IPS-18a (cell line): ENCODE results near the gene EXOSC1.
"Not testable (repeated sequence)": the region's sequence is repeated elsewhere in the genome, so short reads cannot be mapped to it uniquely, and the experiment has no call there.

Source experiments
- H3K27ac ChIP-seq: one replicate; pipeline ENCODE4 v1.5.1; 2013; ENCODE audit warnings: low read length
- H3K27me3 ChIP-seq: one replicate; pipeline ENCODE4 v1.6.1; 2013; ENCODE audit warnings: mild to moderate bottlenecking, low read length; ENCODE audit not compliant: control insufficient read depth, insufficient read depth
- H3K36me3 ChIP-seq: one replicate; pipeline ENCODE4 v1.6.1; 2013; ENCODE audit warnings: low read depth, low read length; ENCODE audit not compliant: control insufficient read depth
- H3K4me1 ChIP-seq: one replicate; pipeline ENCODE4 v1.6.1; 2013; ENCODE audit warnings: low read depth, low read length; ENCODE audit not compliant: control insufficient read depth
- H3K4me3 ChIP-seq: one replicate; pipeline ENCODE4 v1.5.1; 2013; ENCODE audit warnings: low read length
- H3K9ac ChIP-seq: one replicate; pipeline ENCODE4 v1.6.1; 2013; ENCODE audit warnings: mild to moderate bottlenecking, low read length, moderate library complexity
- H3K9me3 ChIP-seq: one replicate; pipeline ENCODE4 v1.6.1; 2013; ENCODE audit warnings: low read depth, low read length; ENCODE audit not compliant: control insufficient read depth

Gene EXOSC1, protein sequence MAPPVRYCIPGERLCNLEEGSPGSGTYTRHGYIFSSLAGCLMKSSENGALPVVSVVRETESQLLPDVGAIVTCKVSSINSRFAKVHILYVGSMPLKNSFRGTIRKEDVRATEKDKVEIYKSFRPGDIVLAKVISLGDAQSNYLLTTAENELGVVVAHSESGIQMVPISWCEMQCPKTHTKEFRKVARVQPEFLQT

GRCh38 chr10:97445722-97446639, at the start of gene EXOSC1, which contains the start of gene ZDHHC16:
Gene EXOSC1, minus strand, starts transcription at chr10:97446006. Its CDS starts 21 bp downstream, at chr10:97445985.
Gene ZDHHC16, plus strand, starts transcription at chr10:97446175. Its CDS starts 5,501 bp downstream, at chr10:97451676.
- peak within 1 kb of the TSS; percentile 93 for H3K9ac ChIP-seq
- no peaks in the 10 kb centered on the region for H3K9me3 ChIP-seq
- peak within 1 kb of the TSS; percentile 87 for H3K27ac ChIP-seq
- H3K4me1 ChIP-seq: peaks cover 3% of the 10 kb centered on the region
- peak within 1 kb of the TSS; percentile 99 for H3K4me3 ChIP-seq
- H3K36me3 ChIP-seq: peaks cover 17% of the 10 kb centered on the region
- no peaks in the 10 kb centered on the region for H3K27me3 ChIP-seq

DNA sequence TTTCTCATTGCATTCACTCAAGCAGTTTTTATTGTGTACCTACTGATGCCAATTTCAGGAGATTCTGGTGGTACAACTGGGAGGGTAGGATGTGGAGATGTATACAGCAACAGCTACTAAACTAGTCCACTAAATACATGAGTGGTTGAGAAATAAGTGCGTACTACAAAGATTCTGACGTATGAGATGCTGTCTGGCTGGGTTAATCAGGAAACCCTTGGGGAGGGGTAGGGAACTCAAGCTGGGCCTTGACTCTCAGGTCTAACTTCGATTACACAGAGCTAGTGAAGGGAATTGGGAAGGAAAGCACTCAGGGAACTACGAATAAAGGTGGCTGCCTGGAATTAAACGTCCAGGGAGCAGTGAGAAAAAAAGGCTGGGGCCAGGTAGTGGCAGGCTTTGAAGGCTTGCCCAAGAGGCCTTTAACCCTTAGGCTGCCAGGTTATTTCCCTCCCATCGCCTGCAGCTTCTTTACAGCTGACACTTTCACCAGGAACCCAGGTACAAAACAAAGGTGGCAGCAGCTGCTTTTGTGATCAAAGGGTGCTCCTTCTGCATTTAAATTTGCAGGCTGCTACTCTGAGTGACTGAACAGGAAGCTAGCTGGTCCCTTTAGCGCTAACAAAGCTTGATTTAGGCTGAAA, 49.2 kb upstream of the EXOSC1 start:
- Histone ChIP-seq H3K27ac (no peak overlapping the region), H3K4me3 (peak overlapping the region; percentile 39), H3K9me3 (no peaks in the 10 kb centered on the region), H3K4me1 (peaks cover 18% of the 10 kb centered on the region), H3K36me3 (no peaks in the 10 kb centered on the region), H3K9ac (peak overlapping the region; percentile 1), H3K27me3 (peaks cover 8% of the 10 kb centered on the region)

DNA sequence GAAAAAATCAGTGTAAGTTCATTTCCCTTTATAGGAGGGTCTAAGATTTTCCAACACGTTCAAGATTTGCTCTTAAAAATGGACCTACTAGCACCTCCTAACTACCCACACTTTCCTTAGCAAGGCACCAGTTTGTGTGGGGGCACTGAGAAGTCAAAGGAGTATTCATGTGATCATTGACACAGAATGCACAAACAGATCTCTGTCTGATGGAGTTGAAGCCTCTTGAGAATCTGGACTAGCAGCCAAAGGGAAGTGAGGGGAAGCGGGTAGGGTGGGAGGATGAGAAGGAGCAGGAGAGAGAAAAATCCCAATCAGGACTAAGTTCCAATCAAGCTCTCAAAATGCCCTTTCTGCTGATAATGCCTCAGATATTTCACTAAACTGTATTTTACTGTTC, 48.3 kb upstream of the EXOSC1 start:
- H3K9me3 ChIP-seq: no peaks in the 10 kb centered on the region
- H3K36me3 ChIP-seq: no peaks in the 10 kb centered on the region
- H3K9ac ChIP-seq: no peak overlapping the region
- H3K27me3 ChIP-seq: no peaks in the 10 kb centered on the region
- H3K4me1 ChIP-seq: peaks cover 18% of the 10 kb centered on the region
- no peak overlapping the region for H3K4me3 ChIP-seq
- no peak overlapping the region for H3K27ac ChIP-seq

GRCh38 chr10:97490592-97490991, 44.8 kb upstream of the EXOSC1 start:
- Histone ChIP-seq H3K4me3 (no peak overlapping the region), H3K4me1 (peaks cover 11% of the 10 kb centered on the region), H3K9ac (no peak overlapping the region), H3K36me3 (peaks cover 3% of the 10 kb centered on the region), H3K27ac (no peak overlapping the region), H3K9me3 (no peaks in the 10 kb centered on the region), H3K27me3 (no peaks in the 10 kb centered on the region)

DNA sequence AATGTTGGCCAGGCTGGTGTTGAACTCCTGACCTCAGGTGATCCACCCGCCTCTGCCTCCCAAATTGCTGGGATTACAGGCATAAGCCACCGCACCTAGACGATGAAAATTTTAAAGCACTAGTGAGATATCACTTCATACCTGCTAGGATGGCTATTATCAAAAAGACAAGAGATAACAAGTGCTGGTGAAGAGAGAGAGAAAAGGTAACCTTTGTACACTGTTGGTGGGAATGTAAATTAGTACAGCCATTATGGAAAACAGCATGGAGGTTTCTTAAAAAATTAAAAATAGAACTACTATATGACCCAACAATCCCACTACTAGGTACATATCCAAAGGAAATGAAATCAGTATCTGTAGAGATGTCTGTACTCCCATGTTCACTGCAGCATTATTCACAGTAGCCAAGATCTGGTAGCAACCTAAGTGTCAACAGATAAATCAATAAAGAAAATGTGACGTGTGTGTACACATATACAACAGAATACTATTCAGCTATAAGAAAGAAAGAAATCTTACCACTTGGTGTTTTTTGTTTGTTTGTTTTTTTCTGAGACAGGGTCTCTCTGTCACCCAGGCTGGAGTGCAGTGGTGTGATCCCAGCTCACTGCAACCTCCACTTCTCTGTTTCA, 40.0 kb upstream of the EXOSC1 start:
- Histone ChIP-seq H3K27ac (no peak overlapping the region), H3K36me3 (peaks cover 13% of the 10 kb centered on the region), H3K9ac (no peak overlapping the region), H3K27me3 (no peaks in the 10 kb centered on the region), H3K9me3 (no peaks in the 10 kb centered on the region), H3K4me3 (no peak overlapping the region), H3K4me1 (peaks cover 3% of the 10 kb centered on the region)

DNA sequence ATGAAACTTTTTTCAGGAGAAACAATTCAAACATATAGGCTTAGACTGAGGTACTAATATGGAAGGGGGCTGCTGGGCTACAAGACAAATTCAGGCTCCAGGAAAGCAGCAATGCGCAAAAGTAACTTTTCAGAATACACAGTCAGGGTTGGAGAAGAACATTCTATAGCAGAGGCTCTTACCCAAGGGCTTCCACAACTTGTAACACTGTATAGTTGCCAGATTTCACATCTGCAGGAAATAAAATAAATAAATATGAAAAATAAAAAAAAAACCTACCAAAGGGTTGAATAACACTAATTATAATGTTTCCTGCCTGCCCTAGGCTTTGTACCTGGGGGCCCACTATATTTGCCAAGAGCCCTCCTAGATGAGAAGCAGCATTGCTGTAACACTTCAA, 38.1 kb upstream of the EXOSC1 start:
- Histone ChIP-seq H3K4me1 (peaks cover 18% of the 10 kb centered on the region), H3K9me3 (no peaks in the 10 kb centered on the region), H3K9ac (no peak overlapping the region), H3K4me3 (no peak overlapping the region), H3K36me3 (peaks cover 18% of the 10 kb centered on the region), H3K27ac (no peak overlapping the region), H3K27me3 (no peaks in the 10 kb centered on the region)

- Histone ChIP-seq H3K9ac (no peak overlapping the region), H3K9me3 (no peaks in the 10 kb centered on the region), H3K36me3 (peaks cover 21% of the 10 kb centered on the region)
These were observed 37.7 kb upstream of the EXOSC1 start for GRCh38 chr10:97483506-97483905.

DNA sequence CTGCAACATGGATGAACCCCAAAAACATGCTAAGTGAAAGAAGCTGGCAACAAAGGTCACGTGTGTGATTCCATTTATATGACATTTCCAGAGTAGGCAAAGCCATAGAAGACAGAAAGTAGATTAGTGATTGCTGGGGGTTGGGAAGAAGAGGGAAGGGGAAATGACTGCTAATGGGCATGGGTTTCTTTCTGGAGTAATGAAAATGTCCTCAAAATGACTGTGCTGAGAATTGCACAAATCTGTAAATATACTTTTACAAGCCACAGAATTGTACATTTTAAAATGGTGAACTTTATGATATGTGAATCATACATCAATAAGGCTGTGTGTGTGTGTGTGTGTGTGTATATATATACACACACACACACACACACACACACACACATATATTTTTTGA, 36.6 kb upstream of the EXOSC1 start:
- H3K27ac ChIP-seq: no peak overlapping the region
- peaks cover 32% of the 10 kb centered on the region for H3K36me3 ChIP-seq
- H3K9ac ChIP-seq: no peak overlapping the region
- no peaks in the 10 kb centered on the region for H3K27me3 ChIP-seq
- peaks cover 18% of the 10 kb centered on the region for H3K4me1 ChIP-seq
- no peaks in the 10 kb centered on the region for H3K9me3 ChIP-seq
- H3K4me3 ChIP-seq: no peak overlapping the region

More at GRCh38 chr10:97483506-97483905, 37.7 kb upstream of the EXOSC1 start:
- Histone ChIP-seq H3K4me1 (peaks cover 18% of the 10 kb centered on the region), H3K27ac (no peak overlapping the region), H3K4me3 (no peak overlapping the region), H3K27me3 (no peaks in the 10 kb centered on the region)

DNA sequence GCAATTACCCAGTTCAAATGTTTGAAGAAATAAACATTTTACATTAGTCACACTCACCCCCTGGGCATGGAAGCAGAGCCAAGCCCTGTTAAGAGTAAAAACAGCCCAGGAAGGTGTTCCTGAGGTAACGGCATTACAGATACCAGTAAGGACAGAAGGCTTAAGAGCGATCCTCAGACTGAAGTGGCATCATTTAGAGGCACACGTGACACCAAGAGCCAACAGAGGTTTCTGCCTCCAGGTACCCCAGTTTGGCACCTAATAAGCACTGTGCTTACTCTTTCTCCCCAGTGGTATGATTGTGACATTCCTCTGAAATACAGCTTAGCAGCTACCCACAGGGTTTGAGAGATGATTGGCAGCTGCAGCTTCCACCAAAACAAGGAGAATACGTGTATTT, 35.3 kb upstream of the EXOSC1 start:
- Histone ChIP-seq H3K4me1 (peaks cover 18% of the 10 kb centered on the region), H3K27ac (peak overlapping the region; percentile 47), H3K9ac (no peak overlapping the region), H3K4me3 (no peak overlapping the region), H3K36me3 (peaks cover 45% of the 10 kb centered on the region), H3K9me3 (no peaks in the 10 kb centered on the region), H3K27me3 (no peaks in the 10 kb centered on the region)

DNA sequence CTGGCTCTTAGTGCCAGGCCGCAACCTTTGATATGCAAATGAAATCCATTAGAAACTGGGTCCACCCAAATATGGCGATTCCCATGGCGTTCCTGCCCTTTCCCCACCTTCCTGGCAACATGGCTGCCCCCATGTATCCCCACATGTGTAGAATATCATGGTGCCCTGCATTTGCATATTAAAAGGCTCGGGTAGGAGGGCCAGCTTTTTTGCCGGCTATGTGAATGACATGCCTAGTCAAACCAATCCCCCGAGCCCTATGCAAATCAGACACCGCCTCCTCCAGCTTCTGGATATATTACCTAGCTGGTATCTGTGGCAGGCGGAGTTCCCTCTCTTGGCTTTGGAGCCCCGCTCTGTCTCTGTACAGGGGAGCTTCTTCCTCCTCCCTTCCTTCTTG, 34.1 kb upstream of the EXOSC1 start:
- H3K4me1 ChIP-seq: peaks cover 18% of the 10 kb centered on the region
- H3K27me3 ChIP-seq: no peaks in the 10 kb centered on the region
- H3K4me3 ChIP-seq: peak overlapping the region; percentile 21
- H3K9me3 ChIP-seq: no peaks in the 10 kb centered on the region
- H3K36me3 ChIP-seq: peaks cover 50% of the 10 kb centered on the region
- peak overlapping the region; percentile 88 for H3K27ac ChIP-seq
- peak overlapping the region; percentile 72 for H3K9ac ChIP-seq

- H3K9me3 ChIP-seq, H3K27me3 ChIP-seq: not testable (repeated sequence)
- Histone ChIP-seq H3K9ac (peak overlapping the region; percentile 72), H3K36me3 (peaks cover 55% of the 10 kb centered on the region), H3K4me3 (peak overlapping the region; percentile 21), H3K27ac (peak overlapping the region; percentile 88), H3K4me1 (peaks cover 18% of the 10 kb centered on the region)
These were observed 33.6 kb upstream of the EXOSC1 start for GRCh38 chr10:97479410-97479809.
